Activated gamma-delta T cell treated with Interleukin-2 at 50 U/mL for 16 hours (primary cell): ENCODE measurements around the gene MYO5B.
"Not testable (repeated sequence)": the region's sequence is repeated elsewhere in the genome, so short reads cannot be mapped to it uniquely, and the experiment has no call there.

Source experiments
- DNase-seq: peaks from one replicate; pipeline ENCODE4 v3.0.0-alpha.2; 2020

MYO5B gene

DNA sequence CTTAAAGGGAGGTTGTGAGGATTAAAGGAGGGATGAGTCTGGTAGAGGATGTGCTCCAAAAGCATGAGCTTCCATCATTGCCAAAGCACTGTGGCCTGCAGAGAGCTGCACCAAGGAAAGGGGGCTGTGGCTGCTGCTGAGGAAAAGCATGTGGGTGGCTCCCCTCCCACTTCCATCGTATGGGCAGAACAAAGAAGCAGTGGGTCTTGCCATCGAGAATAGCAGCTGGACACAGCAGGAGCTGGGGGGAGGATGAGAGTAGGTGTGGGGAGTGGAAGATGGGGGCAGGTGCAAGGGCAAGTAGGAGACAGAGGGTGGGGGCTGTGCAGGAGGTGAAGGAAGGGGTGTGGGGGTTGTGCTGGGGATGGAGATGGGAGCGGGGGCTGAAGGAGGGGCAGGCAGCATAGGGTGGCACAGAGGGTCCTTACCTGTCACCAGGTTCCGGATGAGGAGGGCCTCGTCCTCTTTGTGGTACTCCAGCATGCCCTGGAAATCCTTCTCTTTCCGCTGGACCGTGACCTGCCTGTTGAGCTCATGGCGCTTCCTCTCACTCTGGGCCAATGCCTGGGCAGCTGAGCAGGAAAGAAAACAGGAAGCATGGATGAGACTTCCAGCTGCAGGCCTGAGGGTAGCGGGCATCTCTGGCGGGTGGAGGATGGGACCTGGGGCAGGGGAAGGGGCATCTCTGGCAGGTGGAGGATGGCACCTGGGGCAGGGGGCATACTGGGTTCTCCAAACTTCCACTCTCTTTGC is 348.1 kb downstream of the MYO5B start:
- DNase-seq = no peak

DNA sequence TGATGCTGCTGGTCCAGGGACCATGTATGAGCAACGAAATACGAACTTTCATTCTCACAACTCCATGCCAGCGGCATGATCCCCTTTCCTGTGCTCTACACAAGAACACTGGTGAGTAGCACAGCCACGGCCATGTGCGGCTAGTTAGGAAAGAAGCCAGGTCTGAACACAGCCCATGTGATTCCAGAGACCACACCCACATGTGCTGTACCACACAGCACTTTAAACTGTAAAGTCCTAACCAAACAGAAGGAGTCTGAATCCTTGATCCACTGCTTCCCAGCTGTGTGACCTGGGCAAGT is 348.6 kb downstream of the MYO5B start:
- no peak for DNase-seq

DNA sequence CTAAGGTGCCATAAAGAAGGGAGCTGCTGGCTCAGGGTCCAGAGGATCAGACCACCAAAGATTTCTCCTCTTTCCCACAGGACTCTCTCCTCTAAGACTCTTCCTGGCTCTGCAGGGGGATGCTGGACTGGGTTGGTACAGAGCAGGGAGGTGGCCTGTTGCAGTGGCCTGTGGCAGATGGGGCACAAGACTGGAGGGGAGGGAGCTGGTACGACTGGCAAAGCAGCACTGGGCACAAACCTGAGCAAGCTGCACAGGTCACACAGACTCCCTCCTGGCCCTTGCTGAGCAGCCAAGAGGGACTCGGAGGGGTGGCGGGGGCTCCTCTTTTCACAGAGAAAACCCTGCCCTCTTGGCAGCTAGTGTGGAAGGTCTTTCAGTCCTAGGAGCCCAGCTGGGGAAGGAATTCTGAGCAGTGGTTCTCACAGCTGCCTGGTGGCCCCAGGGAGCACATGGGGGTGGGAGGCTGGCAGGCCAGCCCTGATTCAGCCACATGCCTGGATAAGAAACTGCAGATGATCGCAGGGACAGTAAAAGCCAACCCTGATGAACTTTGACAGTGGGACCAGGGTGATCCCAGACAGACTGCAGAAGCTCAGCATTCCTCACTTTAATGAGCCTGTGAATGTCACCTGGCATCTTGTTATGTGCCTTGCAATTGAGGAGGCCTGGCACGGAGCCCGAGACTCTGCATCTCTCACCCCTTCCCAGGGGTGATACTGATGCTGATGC is 349.2 kb downstream of the MYO5B start:
- DNase-seq = no peak

DNA sequence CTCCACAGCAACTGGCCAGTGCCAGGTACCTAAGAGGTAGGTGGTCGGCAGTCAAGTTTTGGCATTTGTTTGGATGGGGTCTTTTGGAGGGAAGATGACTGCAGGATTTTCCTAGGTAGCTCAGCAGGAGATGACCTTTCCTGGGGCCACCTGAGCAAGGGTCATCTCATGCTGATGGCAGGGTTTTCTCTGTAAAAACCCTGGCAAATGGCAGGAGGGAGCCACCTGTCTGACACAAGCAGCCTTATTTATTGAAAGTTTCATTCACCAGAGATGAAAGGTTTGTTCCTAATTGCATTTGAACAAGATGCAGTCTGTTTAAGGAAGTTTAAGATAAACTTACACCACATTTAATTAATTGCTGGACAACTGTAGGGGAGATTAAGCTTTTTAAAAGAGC is 350.0 kb downstream of the MYO5B start:
- no peak for DNase-seq

DNA sequence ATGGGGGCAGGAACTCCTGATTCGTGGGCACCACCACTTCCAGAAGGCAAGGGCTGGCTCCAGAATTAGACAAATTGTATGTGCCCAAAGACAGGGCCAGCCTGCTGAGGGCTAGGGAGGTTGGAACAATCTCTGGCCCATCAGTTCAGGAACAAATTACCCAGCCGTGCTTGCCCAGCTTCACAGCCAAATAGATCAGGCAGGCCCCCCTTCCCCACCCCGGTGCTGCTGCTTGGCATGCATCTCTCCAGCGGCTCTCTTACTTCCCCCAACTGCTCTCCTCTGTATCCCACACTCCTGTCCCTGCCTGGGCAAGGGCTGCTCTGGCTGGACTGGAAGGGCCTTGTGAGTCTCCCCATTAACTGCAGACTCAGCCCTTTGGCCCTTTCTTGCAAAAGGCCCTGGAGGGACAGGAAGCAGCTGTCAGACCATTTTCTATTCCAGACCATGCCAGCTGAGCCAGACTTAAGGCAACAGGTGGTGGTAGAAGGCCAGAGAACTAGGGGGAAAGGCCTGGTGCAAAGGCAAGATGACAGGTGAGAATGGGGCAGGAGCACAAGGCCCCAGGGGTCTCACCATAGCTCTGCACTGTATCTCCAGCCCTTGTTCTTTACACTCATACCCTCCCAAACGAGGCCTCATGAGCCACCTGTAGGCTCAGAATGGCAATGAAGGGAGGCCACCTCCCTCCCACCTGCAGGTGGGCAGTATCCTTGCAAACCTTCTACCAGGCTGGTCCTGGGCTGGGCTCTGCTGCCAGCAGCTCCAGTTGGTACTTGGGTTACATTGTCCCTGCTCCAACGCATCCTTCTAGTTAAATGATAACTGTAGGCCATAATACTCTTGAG is 350.9 kb downstream of the MYO5B start:
- no peak for DNase-seq

DNA sequence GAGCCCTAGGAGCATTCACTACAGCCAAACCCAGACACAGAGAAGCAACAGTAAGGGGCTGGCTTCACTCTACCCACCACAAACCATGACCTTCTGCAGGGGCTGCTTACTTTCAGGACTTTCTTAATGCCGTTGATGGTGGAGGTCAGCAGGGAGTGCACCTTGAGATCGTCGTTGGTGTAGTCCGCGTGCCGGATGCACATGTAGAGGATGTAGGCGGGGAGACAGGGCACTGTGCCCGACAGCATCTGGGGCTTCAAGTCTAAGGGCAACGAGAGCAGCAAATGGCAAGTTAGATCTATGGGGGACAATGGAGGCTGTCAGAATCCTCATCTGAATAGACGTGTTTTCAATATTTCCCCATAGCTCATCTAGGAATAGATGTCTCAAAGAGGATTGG is 351.8 kb downstream of the MYO5B start:
- DNase-seq = no peak

DNA sequence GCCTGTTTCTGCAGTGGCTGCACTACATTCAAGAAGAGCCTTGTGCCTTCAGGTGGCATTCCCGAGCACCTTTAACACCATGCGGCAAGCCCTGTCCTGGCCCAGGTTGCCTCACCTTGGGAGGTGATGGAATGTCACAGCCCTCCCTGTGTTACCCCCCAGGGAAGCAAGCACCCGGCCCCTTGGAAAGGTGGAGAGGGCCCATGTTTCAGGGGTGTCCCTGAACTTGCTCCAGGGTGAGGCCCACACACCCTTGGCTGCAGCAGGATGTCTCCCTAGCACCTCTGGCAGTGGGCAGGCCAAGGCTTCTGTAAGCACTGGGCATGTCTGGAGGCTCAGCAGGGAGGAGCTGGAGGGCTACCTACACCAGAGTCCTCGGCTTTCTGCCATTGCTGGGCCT is 352.3 kb downstream of the MYO5B start:
- no peak for DNase-seq

DNA sequence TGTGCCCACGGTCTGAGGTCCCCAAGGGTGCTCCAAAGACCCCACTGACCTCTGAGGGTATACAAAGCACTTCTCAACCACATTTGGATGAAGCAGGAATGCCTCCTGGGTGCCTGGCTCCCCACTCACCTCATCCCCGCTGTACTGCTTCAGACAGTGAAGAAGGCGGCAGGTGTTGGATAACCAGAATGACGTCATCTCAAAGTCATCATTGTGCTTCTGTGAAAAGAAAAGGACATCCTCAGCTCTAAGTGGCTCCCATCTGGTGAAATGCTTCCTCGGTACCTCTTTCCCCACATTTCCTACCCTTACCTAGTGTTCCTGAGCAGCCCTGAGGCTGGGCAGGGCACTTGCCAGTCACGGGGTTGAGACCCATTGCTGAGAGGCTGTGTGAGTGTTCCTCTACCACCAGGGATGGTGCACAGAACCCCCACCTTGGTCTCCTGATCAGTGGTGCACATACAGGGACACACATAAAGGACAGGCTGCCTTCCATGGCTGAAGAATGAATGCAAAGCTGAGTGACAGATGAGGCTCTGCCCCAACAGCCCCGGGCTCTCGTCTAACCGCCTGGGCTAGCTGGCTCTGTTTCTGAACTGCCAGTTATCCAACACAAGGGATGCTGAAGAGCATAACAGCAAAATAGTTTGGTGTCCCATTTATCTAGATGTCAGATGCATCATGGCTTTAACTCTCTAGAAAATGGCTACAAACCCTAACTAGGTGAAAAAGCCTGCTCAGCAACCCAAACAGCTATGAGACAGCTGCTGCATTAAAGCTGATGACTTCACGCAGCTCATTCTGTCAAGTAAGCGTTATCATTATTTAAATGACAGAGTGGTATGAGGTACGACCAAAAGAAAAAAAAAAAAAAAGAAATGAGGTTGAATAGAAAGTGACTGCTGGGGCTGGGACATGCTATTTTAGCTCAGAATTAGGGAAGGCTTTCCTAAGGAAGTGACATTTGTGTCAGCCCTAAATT is 353.4 kb downstream of the MYO5B start:
- no peak for DNase-seq

DNA sequence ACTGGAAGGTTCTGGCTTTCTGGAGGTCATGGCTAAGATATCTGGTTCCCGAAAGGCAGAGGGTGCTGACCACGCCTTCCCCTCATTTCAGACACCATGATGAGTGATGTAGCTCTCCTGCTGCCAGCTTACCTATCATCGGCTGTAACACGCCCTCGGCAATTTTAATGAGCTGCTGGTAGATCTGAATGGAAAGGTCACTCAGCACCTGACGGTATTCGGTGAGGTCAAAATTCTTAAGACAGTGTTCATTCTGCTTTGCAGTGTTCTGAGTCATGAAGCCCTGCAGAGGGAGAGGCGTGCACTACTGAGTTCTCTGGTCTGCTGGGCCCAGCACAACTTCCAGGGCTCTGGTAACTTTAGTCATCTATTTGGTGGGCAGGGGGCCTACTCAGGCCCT is 355.9 kb downstream of the MYO5B start:
- no peak for DNase-seq

DNA sequence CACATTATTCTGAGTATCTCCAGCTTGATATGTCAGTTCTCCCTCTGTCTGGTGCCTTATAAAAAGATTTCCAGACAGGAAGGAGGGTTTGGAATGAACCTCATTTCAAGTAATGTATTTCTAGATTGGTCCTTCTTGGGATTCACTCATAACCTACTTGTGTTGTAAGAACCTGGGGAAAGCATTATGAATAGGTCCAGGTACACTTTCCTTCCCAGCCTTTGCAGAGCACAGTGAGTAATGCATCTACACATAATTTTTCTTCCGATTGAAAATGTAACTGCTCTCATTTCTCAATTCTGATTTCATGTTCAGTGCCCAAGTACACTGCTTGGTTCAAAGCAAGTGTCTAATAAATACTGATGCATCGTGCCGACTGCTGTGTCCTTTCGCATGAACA is 356.6 kb downstream of the MYO5B start:
- no peak for DNase-seq

DNA sequence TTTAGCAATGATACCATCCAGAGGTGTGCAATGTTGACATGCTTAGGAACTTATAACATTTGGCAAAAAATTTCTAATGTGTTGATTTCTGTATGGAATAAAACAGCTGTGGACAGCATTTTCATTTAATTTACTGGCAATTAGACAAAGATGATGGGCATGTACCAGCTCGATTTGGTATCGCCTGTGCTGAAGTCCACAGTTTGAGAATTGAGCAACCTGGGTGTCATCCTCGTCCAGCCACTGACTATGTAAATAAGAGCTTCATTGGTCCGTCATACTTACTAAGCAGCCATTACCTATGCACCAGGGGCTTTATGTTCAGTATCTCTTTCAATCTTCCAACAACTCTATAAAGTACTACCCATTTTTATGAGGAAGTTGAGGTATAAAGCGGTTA is 357.1 kb downstream of the MYO5B start:
- DNase-seq = no peak

DNA sequence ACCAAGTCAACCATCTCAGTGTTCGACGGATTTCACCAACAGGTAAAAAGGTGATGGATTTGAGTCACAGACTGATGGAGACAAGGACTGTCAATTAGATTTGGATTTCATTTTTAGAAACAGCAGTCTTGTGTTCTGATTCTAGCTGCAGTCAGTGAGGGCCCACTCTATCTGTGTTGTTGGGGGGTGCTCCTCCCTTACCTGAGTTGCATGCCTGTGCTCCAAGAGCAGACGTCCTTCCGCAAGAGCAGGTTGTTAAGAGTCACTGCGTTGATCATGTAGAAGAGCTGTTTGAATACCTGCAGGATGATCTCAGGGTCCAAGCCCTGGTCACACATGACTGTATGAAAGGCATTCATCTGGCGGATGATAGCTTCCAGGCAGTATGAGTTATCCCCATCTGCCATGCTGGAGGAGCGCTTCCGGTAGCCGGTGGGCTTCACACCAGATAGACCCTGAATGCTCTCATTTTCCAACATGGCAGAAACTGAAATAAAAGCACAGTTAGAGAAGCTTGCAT is 357.6 kb downstream of the MYO5B start:
- DNase-seq = not testable (repeated sequence)

DNA sequence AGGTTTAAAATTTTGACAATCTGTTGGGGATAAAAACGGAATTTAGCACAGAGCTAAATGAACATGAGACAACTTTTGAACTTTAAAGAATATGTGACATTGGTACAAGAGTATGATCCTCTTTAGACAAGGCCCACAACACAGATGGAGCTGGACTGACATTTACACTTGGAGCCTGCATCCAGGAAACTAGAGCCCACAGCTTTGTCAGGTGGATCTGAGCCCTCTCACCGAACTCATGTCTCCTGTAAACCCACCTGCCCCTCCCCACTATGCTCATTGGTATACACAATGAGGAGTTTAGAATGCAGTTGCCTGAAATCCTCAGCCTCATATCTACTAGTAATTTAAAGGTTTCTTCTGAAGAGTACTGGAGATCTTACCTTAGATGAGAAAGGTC is 359.5 kb downstream of the MYO5B start:
- DNase-seq = no peak

DNA sequence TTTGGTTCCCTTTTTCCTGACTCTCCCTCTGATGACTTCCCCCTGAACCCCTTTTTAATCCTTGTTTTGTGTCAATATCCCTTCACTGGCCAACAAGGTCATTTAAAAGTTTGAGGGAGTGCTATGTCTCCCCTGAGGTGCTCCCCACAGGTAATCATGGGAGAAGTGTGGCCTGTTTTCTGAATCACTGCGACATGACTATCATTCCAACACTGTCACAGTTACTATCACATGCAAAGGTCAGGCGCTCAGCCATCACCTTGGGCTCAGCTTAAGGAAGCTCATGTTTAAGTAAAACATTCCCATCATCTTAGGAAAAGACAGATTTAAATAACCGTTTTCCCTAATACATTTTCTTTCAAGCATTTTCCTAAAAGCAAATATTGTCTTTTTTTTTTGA is 360.7 kb downstream of the MYO5B start:
- no peak for DNase-seq

DNA sequence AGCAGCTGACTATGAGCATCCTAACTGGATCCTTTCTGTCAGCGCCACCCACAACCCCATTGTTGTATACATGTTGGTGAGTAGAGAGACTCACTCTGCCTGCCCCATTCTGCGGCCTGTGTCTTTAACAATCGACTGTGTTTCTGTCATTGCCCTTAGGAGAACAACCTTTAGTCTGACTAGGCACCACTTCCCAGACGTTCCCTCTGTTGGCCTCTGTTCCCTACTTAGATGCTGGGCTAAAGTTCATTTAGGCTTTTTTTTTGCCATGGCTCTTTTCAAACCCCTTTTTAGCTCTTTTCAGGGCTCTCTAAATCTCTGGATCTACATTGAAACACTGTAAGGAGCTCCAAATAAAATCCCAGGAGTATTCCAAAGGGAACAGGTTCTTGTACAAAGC is 361.1 kb downstream of the MYO5B start:
- no peak for DNase-seq

DNA sequence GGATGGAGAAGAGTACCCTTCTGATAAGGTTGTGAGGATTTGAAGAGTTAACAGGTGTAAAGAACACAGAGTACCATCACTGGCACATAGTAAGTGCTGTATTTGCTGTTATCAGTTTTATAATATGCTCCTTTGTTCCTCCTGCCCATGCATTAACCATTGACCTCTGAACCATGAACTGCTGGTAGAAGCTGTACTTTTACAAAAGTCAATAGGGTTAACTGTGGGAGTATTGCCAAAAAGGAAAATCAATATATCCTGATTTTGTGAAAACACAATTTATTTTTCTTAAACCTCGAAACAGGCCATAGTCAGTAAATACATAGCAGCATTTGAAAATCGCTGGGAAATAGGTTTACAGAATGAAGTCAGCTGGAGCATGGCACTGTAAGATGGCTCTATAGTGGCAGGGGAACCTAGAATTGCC is 362.7 kb downstream of the MYO5B start:
- DNase-seq = no peak

DNA sequence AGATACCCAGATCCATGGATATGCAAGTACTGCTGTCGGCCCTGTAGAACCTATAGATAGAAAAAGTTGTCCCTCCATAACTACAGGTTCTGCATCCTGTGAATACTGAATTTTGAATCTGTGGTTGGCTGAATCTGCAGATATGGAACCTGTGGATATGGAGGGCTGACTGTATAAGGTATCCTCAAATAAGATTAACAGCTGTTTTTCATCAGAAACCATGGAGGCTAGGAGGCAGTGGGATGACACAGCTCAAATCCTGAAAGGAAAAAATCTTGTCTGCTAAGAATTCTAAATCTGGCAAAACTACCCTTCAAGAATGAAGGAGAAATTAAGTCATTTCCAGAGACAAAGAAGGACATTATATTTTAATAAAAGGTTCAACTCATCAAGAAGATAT is 367.0 kb downstream of the MYO5B start:
- DNase-seq = no peak

DNA sequence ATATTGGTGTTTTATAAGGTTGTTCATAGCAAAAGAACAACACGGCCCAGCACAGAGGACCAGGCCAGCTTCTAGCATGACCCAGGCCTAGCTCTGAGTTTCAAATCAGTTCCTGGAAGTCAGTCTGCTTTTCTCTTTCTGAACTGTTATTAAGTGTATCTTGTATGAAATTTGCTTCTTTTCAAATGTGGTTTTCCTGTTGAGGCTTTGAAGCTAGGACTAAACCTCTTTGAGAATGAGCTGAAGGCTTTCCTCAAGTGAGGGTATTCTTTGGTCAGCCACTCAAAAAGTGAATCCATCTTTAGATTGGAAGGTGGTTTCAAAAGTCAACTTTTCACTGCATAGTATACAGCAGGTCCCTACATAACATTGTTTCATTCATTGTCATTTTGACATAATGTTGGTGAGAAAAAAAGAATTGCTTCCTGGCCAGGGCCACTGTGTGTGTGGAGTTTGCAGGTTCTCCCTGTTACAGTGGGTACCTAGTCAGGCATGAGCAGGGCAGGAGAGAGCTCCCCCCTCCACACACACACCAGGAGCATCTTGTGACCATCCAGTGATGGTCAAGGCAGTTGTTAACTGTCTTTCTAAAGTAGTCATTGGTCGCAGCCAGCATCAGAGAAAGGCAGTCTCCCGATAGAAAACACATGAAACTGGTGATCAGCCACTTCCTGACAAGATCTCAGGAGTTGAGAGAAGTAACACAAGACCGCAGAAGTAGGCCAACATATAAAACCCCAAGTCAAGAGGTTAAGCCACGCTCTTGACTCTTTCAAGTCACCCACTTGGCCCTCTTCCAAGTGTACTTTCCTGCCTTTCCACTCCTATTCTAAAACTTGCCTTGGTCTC is 374.9 kb downstream of the MYO5B start:
- peak; percentile 54 for DNase-seq

DNA sequence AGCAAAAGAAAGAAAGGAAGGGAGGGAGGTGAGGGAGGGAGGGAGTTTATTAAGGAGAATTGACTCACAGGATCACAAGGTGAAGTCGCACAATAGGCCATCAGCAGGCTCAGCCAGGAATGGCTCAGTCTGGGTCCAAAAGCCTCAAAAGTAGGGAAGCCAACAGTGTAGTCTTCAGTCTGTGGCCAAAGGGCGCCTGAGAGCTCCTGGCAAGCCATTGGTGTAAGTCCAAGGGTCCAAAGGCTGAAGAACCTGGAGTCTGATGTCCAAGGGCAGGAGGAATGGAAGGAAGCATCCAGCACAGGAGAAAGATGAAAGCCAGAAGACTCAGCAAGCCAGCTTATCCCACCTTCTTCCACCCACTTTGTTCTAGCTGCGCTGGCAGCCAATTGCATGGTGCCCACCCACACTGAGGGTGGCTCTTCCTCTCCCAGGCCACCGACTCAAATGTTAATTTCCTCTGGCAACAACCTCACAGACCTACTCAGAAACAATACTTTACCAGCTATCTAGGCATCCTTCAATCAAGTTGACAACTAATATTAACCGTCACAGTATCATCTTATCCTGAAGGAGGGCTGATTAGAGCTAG is 375.8 kb downstream of the MYO5B start:
- DNase-seq = no peak

DNA sequence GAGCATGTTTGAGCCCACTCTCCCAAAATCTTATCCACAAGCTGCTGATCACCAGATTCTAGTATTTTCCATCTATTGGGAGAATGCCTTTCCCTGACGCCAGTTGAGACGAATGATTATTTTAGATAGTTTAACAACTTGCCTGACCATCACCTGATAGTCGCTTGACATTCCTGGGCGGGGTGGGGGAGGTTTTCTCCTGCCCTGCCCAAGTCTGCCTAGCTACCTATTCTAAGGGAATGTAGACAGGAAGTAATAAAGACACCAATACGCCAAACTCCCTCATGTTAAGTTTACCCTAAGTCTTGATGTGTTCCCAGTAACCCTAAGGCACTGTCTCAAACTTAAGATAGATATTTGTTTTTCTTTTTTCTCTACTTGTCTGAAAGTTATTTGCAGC is 377.0 kb downstream of the MYO5B start:
- DNase-seq = no peak

DNA sequence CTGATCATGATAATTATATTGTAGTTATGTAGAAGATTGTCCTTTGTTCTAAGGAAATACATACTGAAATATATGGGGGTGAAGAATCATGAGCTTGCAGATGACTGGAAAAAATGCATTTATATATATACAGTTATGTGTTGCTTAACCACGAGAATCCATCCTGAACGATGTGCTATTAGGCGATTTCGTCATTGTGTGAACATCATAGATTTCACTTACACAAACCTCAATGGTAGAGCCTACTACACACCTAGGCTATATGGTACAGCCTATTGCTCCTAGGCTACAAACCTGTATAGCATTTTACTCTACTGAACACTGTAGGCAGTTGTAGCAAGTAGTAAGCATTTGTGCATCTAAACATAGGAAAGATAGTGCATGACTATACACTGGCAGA is 379.0 kb downstream of the MYO5B start:
- no peak for DNase-seq
